Measurements from ENCODE around the gene TAOK2. TPM values are rescaled to one million over a fixed set of nuclear protein-coding genes. Genes with fewer than 3 reads are reported as not detected.
A peak's percentile ranks its signal among the peaks of the same experiment; 100 is the strongest.

TAOK2 gene
- total and polyA plus RNA-seq, 2 of the 13 experiments (the other 11 are each of a cell fraction or from before 2014, with no cell fraction given) = 17.4 to 43.2 TPM

DNA sequence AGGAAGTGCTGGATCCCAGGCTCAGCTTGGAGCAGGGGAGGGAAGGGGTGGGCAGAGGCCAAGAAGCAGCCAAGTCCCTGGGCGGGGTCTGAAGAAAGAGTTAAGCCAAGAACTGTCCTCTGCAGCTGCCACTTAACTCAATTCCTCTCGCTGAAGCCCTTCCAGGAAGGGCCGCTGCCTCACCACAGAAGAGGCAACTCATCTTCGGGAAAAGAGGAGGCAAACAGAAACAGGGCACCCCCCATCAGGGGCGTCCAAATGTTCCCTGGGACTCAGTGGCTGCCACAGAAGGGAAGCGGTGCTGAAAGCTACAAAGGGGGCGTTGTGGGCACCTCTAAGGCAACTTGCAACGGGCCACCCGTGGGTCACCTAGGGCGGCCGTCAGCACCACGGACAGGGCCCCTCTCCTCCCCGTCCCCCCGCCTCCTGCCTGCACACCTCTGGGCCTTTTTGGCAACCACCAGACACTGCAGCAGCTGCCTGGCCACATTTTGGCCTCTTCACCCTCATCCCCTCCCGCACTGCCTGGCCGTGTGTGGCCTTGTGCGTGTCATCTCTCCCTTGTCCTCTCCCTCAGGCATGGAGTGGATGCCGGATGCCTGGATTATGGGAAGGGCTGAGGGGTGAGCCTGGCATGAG is 54.9 kb downstream of the TAOK2 start (continued):
- TF ChIP-seq, protein P1, sequence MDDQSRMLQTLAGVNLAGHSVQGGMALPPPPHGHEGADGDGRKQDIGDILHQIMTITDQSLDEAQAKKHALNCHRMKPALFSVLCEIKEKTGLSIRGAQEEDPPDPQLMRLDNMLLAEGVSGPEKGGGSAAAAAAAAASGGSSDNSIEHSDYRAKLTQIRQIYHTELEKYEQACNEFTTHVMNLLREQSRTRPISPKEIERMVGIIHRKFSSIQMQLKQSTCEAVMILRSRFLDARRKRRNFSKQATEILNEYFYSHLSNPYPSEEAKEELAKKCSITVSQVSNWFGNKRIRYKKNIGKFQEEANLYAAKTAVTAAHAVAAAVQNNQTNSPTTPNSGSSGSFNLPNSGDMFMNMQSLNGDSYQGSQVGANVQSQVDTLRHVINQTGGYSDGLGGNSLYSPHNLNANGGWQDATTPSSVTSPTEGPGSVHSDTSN (CRISPR knock-in tag; IDR thresholded peaks at IDR 0.05; ENCODE audit: borderline replicate concordance) = no peak
- no peak for TF ChIP-seq ZEB1 (IDR thresholded peaks at IDR 0.05; ENCODE audit: insufficient replicate concordance, low read depth)
- 0 out of 2 replicates have a peak, but pooled peaks have one; percentile 19 for TF ChIP-seq ZNF75D (CRISPR knock-in tag; IDR thresholded peaks at IDR 0.05; ENCODE audit: borderline replicate concordance)
- TF ChIP-seq, protein P2, sequence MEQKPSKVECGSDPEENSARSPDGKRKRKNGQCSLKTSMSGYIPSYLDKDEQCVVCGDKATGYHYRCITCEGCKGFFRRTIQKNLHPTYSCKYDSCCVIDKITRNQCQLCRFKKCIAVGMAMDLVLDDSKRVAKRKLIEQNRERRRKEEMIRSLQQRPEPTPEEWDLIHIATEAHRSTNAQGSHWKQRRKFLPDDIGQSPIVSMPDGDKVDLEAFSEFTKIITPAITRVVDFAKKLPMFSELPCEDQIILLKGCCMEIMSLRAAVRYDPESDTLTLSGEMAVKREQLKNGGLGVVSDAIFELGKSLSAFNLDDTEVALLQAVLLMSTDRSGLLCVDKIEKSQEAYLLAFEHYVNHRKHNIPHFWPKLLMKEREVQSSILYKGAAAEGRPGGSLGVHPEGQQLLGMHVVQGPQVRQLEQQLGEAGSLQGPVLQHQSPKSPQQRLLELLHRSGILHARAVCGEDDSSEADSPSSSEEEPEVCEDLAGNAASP (CRISPR knock-in tag; IDR thresholded peaks at IDR 0.05; ENCODE audit: borderline replicate concordance) = peak; percentile 21; the same call in 1 of the 2 replicates
- TF ChIP-seq ZNF205 (CRISPR knock-in tag; IDR thresholded peaks at IDR 0.05) = 0 out of 2 replicates have a peak, but pooled peaks have one; percentile 41
- TF ChIP-seq SKI (IDR thresholded peaks at IDR 0.05; ENCODE audit: partially characterized antibody) = no peak
- TF ChIP-seq, protein P3, sequence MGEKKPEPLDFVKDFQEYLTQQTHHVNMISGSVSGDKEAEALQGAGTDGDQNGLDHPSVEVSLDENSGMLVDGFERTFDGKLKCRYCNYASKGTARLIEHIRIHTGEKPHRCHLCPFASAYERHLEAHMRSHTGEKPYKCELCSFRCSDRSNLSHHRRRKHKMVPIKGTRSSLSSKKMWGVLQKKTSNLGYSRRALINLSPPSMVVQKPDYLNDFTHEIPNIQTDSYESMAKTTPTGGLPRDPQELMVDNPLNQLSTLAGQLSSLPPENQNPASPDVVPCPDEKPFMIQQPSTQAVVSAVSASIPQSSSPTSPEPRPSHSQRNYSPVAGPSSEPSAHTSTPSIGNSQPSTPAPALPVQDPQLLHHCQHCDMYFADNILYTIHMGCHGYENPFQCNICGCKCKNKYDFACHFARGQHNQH (CRISPR knock-in tag; IDR thresholded peaks at IDR 0.05) = peak; percentile 52; the same call in 1 of the 2 replicates
- no peak for TF ChIP-seq SOX6 (IDR thresholded peaks at IDR 0.05)
- no peak for TF ChIP-seq SOX6 (CRISPR knock-in tag; IDR thresholded peaks at IDR 0.05)
- TF ChIP-seq, protein P4, sequence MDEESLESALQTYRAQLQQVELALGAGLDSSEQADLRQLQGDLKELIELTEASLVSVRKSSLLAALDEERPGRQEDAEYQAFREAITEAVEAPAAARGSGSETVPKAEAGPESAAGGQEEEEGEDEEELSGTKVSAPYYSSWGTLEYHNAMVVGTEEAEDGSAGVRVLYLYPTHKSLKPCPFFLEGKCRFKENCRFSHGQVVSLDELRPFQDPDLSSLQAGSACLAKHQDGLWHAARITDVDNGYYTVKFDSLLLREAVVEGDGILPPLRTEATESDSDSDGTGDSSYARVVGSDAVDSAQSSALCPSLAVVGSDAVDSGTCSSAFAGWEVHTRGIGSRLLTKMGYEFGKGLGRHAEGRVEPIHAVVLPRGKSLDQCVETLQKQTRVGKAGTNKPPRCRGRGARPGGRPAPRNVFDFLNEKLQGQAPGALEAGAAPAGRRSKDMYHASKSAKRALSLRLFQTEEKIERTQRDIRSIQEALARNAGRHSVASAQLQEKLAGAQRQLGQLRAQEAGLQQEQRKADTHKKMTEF (CRISPR knock-in tag; IDR thresholded peaks at IDR 0.05) = peak; percentile 42; the same call in 1 of the 2 replicates
- TF ChIP-seq RARA (CRISPR knock-in tag; IDR thresholded peaks at IDR 0.05) = no peak
- 0 out of 2 replicates have a peak, but pooled peaks have one; percentile 47 for TF ChIP-seq BORCS8-MEF2B (CRISPR knock-in tag; IDR thresholded peaks at IDR 0.05)
- no peak for TF ChIP-seq ZNF124 (CRISPR knock-in tag; IDR thresholded peaks at IDR 0.05)
- no peak for TF ChIP-seq NRL (CRISPR knock-in tag; IDR thresholded peaks at IDR 0.05; ENCODE audit: borderline replicate concordance)
- no peak for TF ChIP-seq ZNF10 (CRISPR knock-in tag; IDR thresholded peaks at IDR 0.05; ENCODE audit: borderline replicate concordance, low read depth)
- TF ChIP-seq BHLHE40 (IDR thresholded peaks at IDR 0.05; ENCODE audit: low read length) = no peak
- TF ChIP-seq, protein P5, sequence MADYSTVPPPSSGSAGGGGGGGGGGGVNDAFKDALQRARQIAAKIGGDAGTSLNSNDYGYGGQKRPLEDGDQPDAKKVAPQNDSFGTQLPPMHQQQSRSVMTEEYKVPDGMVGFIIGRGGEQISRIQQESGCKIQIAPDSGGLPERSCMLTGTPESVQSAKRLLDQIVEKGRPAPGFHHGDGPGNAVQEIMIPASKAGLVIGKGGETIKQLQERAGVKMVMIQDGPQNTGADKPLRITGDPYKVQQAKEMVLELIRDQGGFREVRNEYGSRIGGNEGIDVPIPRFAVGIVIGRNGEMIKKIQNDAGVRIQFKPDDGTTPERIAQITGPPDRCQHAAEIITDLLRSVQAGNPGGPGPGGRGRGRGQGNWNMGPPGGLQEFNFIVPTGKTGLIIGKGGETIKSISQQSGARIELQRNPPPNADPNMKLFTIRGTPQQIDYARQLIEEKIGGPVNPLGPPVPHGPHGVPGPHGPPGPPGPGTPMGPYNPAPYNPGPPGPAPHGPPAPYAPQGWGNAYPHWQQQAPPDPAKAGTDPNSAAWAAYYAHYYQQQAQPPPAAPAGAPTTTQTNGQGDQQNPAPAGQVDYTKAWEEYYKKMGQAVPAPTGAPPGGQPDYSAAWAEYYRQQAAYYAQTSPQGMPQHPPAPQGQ (CRISPR knock-in tag; IDR thresholded peaks at IDR 0.05; ENCODE audit: borderline replicate concordance) = no peak
- TF ChIP-seq ZNF510 (CRISPR knock-in tag; IDR thresholded peaks at IDR 0.05; ENCODE audit: low read depth) = no peak
- peak; percentile 73; the same call in 1 of the 2 replicates for TF ChIP-seq ZNF768 (CRISPR knock-in tag; IDR thresholded peaks at IDR 0.05)
- TF ChIP-seq, protein P6, sequence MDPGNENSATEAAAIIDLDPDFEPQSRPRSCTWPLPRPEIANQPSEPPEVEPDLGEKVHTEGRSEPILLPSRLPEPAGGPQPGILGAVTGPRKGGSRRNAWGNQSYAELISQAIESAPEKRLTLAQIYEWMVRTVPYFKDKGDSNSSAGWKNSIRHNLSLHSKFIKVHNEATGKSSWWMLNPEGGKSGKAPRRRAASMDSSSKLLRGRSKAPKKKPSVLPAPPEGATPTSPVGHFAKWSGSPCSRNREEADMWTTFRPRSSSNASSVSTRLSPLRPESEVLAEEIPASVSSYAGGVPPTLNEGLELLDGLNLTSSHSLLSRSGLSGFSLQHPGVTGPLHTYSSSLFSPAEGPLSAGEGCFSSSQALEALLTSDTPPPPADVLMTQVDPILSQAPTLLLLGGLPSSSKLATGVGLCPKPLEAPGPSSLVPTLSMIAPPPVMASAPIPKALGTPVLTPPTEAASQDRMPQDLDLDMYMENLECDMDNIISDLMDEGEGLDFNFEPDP (CRISPR knock-in tag; conservative IDR thresholded peaks at IDR 0.05) = 0 out of 2 replicates have a peak, but pooled peaks have one; percentile 94

All from HepG2 (cell line).